Endodermal cell (in vitro differentiated cells): ENCODE measurements around the gene ARHGAP8. TPM values are rescaled to one million over a fixed set of nuclear protein-coding genes. Genes with fewer than 3 reads are reported as not detected.
"Not testable (repeated sequence)": the region's sequence is repeated elsewhere in the genome, so short reads cannot be mapped to it uniquely, and the experiment has no call there.

Experiments used
- DNase-seq: peaks from one replicate; pipeline ENCODE4 v3.0.0-alpha.2; 2017
- H3K27ac ChIP-seq: 2 replicates; pipeline ENCODE4 v1.5.1; 2013; ENCODE audit warnings: mild to moderate bottlenecking, low read depth, low read length, moderate library complexity
- H3K27me3 ChIP-seq: 2 replicates; pipeline ENCODE4 v1.6.1; 2013; ENCODE audit warnings: mild to moderate bottlenecking, low read length, moderate library complexity; ENCODE audit not compliant: insufficient read depth, control insufficient read depth, poor library complexity, severe bottlenecking
- H3K36me3 ChIP-seq: 2 replicates; pipeline ENCODE4 v1.7.0; 2013; ENCODE audit warnings: mild to moderate bottlenecking, low read length, moderate library complexity; ENCODE audit not compliant: control insufficient read depth, insufficient read depth
- H3K4me1 ChIP-seq: one replicate; pipeline ENCODE4 v1.7.0; 2013; ENCODE audit warnings: low read length; ENCODE audit not compliant: control insufficient read depth, insufficient read depth
- H3K4me3 ChIP-seq: 2 replicates; pipeline ENCODE4 v1.5.1; 2013; ENCODE audit warnings: mild to moderate bottlenecking, low read length, moderate library complexity
- H3K9ac ChIP-seq: 2 replicates; pipeline ENCODE4 v1.6.1; 2013; ENCODE audit warnings: mild to moderate bottlenecking, low read length, moderate library complexity; ENCODE audit not compliant: poor library complexity, severe bottlenecking; ENCODE audit errors: extremely low read depth
- H3K9me3 ChIP-seq: 2 replicates; pipeline ENCODE4 v1.6.1; 2013; ENCODE audit warnings: mild to moderate bottlenecking, low read length, moderate library complexity; ENCODE audit not compliant: control insufficient read depth
- H3K27ac Mint-ChIP-seq: 2 replicates; pipeline ENCODE4 v1.8.0; 2020; ENCODE audit warnings: mixed read lengths
- H3K27me3 Mint-ChIP-seq: 2 replicates; pipeline ENCODE4 v1.8.0; 2021; ENCODE audit warnings: mild to moderate bottlenecking, mixed read lengths; ENCODE audit not compliant: insufficient read depth
- H3K36me3 Mint-ChIP-seq: 2 replicates; pipeline ENCODE4 v1.8.0; 2020; ENCODE audit warnings: low read depth, mixed read lengths
- H3K4me1 Mint-ChIP-seq: 2 replicates; pipeline ENCODE4 v1.8.0; 2020; ENCODE audit warnings: mixed read lengths
- H3K4me3 Mint-ChIP-seq: 2 replicates; pipeline ENCODE4 v1.8.0; 2020; ENCODE audit warnings: mild to moderate bottlenecking, moderate library complexity, mixed read lengths
- H3K9me3 Mint-ChIP-seq: 2 replicates; pipeline ENCODE4 v1.8.0; 2020; ENCODE audit warnings: mild to moderate bottlenecking, mixed read lengths
- WGBS, 2 experiments: methylation state at CpG; one replicate each; pipeline versions ENCODE4 v1.1.5 to v1.1.7; 2013; ENCODE audit warnings: missing lambda C conversion rate in 2 of 2, mixed read lengths in 1 of 2; ENCODE audit not compliant: insufficient coverage in 1 of 2, insufficient read length in 1 of 2; 5-methylcytosine and 5-hydroxymethylcytosine counted together
- total RNA-seq, 2 donors: library from RNA; stranded (reverse); fragmentation: NEBNext Ultra II Directional in 1 of 2; extraction: Animal tissue kit (Norgen Biotek cat#: 25700) in 1 of 2; gene quantifications; 2 replicates in 1 of 2; 3 replicates in 1 of 2; pipeline ENCODE4 v1.2.1, GENCODE V29; 2021
- TF ChIP-seq, protein P1 (sequence below): fragments of 200-600 bp; sonication (generic); conservative IDR thresholded peaks from 2 replicates; pipeline ENCODE4 v1.5.0; 2021; ENCODE audit warnings: antibody characterized with exemption, mild to moderate bottlenecking

Gene ARHGAP8
- total RNA-seq, 2 donors from 2014 or later, result 45.2 to 51.3 TPM

DNA sequence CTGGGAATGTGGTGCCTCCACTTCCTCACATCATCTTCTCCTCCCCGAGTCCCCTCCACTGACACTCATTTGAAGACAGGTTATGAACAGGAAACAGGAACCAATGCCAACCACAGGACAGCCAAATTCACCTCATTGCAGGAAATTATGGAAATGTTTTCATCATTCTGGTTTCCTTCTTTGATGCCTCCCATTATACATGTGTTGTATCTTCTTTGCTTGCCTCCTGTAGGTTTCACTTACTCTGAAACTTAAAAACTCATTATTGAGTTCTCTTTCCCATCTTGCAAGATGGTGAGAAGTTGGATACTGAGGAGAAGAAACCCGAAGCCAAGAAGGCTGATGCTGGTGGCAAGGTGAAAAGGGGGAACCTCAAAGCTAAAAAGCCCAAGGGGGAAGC lies 148.9 kb downstream of the ARHGAP8 start:
- no peaks in the 10 kb centered on the region for H3K27me3 ChIP-seq
- peaks cover 28% of the 10 kb centered on the region for H3K9me3 ChIP-seq
- Mint-ChIP-seq H3K4me1 (no peaks in the 10 kb centered on the region), H3K36me3 (peaks cover 67% of the 10 kb centered on the region), H3K27me3 (no peaks in the 10 kb centered on the region), H3K4me3 (no peak overlapping the region), H3K9me3 (peaks cover 27% of the 10 kb centered on the region), H3K27ac (no peak overlapping the region)
- 83 to 88% methylated on average over 1 to 2 of the region's 2 CpGs for WGBS, 2 experiments
- TF ChIP-seq, protein P1, sequence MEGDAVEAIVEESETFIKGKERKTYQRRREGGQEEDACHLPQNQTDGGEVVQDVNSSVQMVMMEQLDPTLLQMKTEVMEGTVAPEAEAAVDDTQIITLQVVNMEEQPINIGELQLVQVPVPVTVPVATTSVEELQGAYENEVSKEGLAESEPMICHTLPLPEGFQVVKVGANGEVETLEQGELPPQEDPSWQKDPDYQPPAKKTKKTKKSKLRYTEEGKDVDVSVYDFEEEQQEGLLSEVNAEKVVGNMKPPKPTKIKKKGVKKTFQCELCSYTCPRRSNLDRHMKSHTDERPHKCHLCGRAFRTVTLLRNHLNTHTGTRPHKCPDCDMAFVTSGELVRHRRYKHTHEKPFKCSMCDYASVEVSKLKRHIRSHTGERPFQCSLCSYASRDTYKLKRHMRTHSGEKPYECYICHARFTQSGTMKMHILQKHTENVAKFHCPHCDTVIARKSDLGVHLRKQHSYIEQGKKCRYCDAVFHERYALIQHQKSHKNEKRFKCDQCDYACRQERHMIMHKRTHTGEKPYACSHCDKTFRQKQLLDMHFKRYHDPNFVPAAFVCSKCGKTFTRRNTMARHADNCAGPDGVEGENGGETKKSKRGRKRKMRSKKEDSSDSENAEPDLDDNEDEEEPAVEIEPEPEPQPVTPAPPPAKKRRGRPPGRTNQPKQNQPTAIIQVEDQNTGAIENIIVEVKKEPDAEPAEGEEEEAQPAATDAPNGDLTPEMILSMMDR, result no peak
- peak; percentile 8 for DNase-seq
- no peak overlapping the region for H3K9ac ChIP-seq
- H3K4me3 ChIP-seq, result no peak overlapping the region
- H3K36me3 ChIP-seq, result peaks cover 30% of the 10 kb centered on the region
- H3K4me1 ChIP-seq, result no peaks in the 10 kb centered on the region
- no peak overlapping the region for H3K27ac ChIP-seq

DNA sequence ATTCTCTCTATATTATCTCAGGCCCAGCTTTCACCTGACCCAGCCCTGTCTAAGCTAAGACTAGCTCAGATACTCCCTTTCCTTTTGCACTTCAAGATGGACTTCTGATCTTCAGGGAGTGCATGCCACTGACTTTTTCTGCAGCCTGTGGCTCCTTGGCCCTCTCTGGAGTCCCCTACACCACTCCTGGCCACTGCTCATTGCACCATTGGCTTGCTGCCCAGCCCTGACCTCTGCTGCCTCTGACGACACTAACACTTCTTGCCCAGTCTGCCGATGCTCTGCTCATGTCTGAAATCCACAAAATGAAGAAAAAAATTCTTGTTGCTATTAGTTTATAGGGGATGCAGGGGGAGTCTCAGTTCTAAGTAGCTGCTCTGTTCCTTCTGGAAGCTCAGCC lies 150.8 kb downstream of the ARHGAP8 start:
- not testable (repeated sequence) for H3K9ac ChIP-seq, H3K4me1 ChIP-seq, H3K27me3 ChIP-seq, H3K27me3 Mint-ChIP-seq, H3K27ac Mint-ChIP-seq, DNase-seq, H3K4me1 Mint-ChIP-seq, H3K4me3 ChIP-seq, H3K4me3 Mint-ChIP-seq, H3K27ac ChIP-seq
- H3K9me3 ChIP-seq, result peaks cover 28% of the 10 kb centered on the region
- H3K9me3 Mint-ChIP-seq, result peaks cover 27% of the 10 kb centered on the region
- peaks cover 74% of the 10 kb centered on the region for H3K36me3 Mint-ChIP-seq
- H3K36me3 ChIP-seq, result peaks cover 41% of the 10 kb centered on the region
- no CpG with 5 or more reads among the region's 2 CpGs for WGBS, 2 experiments

DNA sequence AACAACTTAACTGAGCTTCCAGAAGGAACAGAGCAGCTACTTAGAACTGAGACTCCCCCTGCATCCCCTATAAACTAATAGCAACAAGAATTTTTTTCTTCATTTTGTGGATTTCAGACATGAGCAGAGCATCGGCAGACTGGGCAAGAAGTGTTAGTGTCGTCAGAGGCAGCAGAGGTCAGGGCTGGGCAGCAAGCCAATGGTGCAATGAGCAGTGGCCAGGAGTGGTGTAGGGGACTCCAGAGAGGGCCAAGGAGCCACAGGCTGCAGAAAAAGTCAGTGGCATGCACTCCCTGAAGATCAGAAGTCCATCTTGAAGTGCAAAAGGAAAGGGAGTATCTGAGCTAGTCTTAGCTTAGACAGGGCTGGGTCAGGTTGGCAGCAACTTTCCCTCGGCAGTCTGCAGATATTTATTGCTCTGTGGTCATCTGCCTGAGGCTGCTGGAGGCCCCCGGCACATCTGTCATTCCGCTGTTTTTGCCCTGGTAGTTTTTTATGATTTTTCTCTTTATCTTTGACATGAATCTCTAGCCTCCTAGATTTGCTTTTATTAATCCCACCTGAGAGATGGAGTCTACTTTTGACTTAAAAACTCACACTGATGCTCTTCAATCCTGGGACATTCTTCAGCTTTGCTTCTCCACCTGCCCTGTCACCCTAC lies 152.2 kb downstream of the ARHGAP8 start:
- not testable (repeated sequence) for H3K4me1 ChIP-seq, H3K9ac ChIP-seq, H3K27me3 Mint-ChIP-seq, H3K27ac Mint-ChIP-seq, H3K4me3 Mint-ChIP-seq, H3K27me3 ChIP-seq, H3K4me1 Mint-ChIP-seq, H3K4me3 ChIP-seq, H3K27ac ChIP-seq
- Mint-ChIP-seq H3K9me3 (peaks cover 30% of the 10 kb centered on the region), H3K36me3 (peaks cover 80% of the 10 kb centered on the region)
- peaks cover 53% of the 10 kb centered on the region for H3K36me3 ChIP-seq
- H3K9me3 ChIP-seq, result peaks cover 28% of the 10 kb centered on the region
- WGBS, 2 experiments, result 98 to 100% methylated on average over 3 of the region's 5 CpGs
- DNase-seq, result peak; percentile 2

DNA sequence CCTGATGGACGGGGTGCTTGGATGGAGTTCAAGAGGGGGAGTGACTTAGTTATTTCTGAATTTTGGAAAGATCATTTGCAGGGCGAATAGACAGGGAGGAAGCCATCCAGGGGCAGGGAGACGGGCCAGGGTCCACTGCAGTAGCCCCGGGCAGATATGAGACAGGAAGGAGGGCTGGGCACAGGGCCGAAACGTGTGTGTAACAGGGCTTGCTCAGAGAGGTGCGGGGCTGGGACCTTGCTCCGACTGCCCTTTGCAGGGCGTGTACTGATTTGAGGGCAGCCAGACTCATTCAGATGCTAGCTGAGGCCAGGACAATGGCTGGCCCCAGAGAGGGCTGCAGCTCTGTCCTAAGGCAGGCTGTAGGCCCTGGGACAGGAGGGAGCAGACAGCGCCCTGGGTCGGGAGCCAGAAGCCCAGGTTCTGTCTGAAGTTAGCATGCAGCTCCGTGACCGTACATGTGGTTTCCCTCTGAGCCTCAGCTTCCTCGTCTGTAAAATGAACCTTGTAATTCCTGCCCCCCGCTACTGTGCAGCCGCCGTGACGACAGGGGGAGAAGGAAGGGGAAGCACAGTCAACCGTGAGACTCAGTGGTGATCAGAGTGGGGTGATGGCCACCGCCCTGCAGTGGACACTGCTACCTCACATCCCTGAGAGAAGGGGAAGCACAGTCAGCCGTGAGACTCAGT lies 154.0 kb downstream of the ARHGAP8 start:
- TF ChIP-seq, protein P1, result no peak
- no peak overlapping the region for H3K27ac ChIP-seq
- no peaks in the 10 kb centered on the region for H3K4me1 ChIP-seq
- Mint-ChIP-seq H3K4me1 (no peaks in the 10 kb centered on the region), H3K4me3 (no peak overlapping the region), H3K9me3 (peaks cover 33% of the 10 kb centered on the region), H3K36me3 (peaks cover 81% of the 10 kb centered on the region), H3K27ac (no peak overlapping the region), H3K27me3 (no peaks in the 10 kb centered on the region)
- no peaks in the 10 kb centered on the region for H3K27me3 ChIP-seq
- no peak overlapping the region for H3K9ac ChIP-seq
- peak; percentile 22 for DNase-seq
- peaks cover 62% of the 10 kb centered on the region for H3K36me3 ChIP-seq
- 96 to 97% methylated on average over 17 to 21 of the region's 21 CpGs for WGBS, 2 experiments
- peaks cover 26% of the 10 kb centered on the region for H3K9me3 ChIP-seq
- H3K4me3 ChIP-seq, result no peak overlapping the region
